CD14-positive monocyte (primary cell): ENCODE data around the gene PAQR9. TPM values are rescaled to one million over a fixed set of nuclear protein-coding genes. Genes with fewer than 3 reads are reported as not detected.

Experiments
- DNase-seq, 3 donors: peaks; one replicate each; pipeline ENCODE4 v3.0.0-alpha.2; 2011 to 2022
- H2AFZ ChIP-seq: 2 replicates; pipeline ENCODE4 v1.6.0; 2012; ENCODE audit warnings: mild to moderate bottlenecking, low read depth, low read length, inconsistent platforms; ENCODE audit not compliant: insufficient read depth, poor library complexity, severe bottlenecking
- H3K27ac ChIP-seq, 2 donors: 1 replicate in 1 of 2; 2 replicates in 1 of 2; pipeline ENCODE4 v1.5.1; 2012 to 2013; ENCODE audit warnings: low read length in 2 of 2, control low read depth in 1 of 2, inconsistent platforms in 1 of 2, low read depth in 1 of 2, mild to moderate bottlenecking in 1 of 2
- H3K27me3 ChIP-seq, 2 donors: one replicate each; pipeline versions ENCODE4 v1.6.0 to v1.6.1; 2011 to 2013; ENCODE audit warnings: low read length in 2 of 2; ENCODE audit not compliant: control insufficient read depth in 2 of 2, insufficient read depth in 2 of 2
- H3K36me3 ChIP-seq, 2 donors: replicated peaks in 1 of 2; 1 replicate in 1 of 2; 2 replicates in 1 of 2; pipeline versions ENCODE4 v1.5.1 to v1.6.1; 2012 to 2013; ENCODE audit warnings: low read length in 2 of 2, control low read depth in 1 of 2, inconsistent platforms in 1 of 2, mild to moderate bottlenecking in 1 of 2; ENCODE audit not compliant: insufficient read depth in 2 of 2, control insufficient read depth in 1 of 2
- H3K4me1 ChIP-seq, 2 donors: 1 replicate in 1 of 2; 2 replicates in 1 of 2; pipeline versions ENCODE4 v1.5.1 to v1.6.1; 2012 to 2013; ENCODE audit warnings: low read length in 2 of 2, control low read depth in 1 of 2, inconsistent platforms in 1 of 2, mild to moderate bottlenecking in 1 of 2, moderate library complexity in 1 of 2; ENCODE audit not compliant: insufficient read depth in 2 of 2, control insufficient read depth in 1 of 2
- H3K4me2 ChIP-seq: replicated peaks from 2 replicates; pipeline ENCODE3; 2012; ENCODE audit warnings: low read length, moderate library complexity, mild to moderate bottlenecking; ENCODE audit not compliant: poor library complexity, severe bottlenecking; ENCODE audit errors: extremely low read depth
- H3K4me3 ChIP-seq, 3 experiments: fragments of 200-600 bp in 1 of 3; sonication (generic) in 1 of 3; replicated peaks in 1 of 3; 1 replicate in 2 of 3; 2 replicates in 1 of 3; pipeline ENCODE4 v1.5.1; 2011 to 2013; ENCODE audit warnings: low read length in 3 of 3, mild to moderate bottlenecking in 3 of 3, control low read depth in 2 of 3, low read depth in 2 of 3, inconsistent platforms in 1 of 3, moderate library complexity in 1 of 3
- H3K79me2 ChIP-seq: 2 replicates; pipeline ENCODE4 v1.6.0; 2012; ENCODE audit warnings: mild to moderate bottlenecking, control low read depth, inconsistent platforms, low read length, moderate library complexity; ENCODE audit not compliant: insufficient read depth
- H3K9ac ChIP-seq: 2 replicates; pipeline ENCODE4 v1.6.0; 2017; ENCODE audit warnings: low read length, mild to moderate bottlenecking; ENCODE audit not compliant: insufficient read depth, poor library complexity, severe bottlenecking
- H3K9me3 ChIP-seq, 2 donors: replicated peaks in 1 of 2; 1 replicate in 1 of 2; 2 replicates in 1 of 2; pipeline versions ENCODE4 v1.5.1 to v1.6.1; 2012 to 2013; ENCODE audit warnings: low read length in 2 of 2, control low read depth in 1 of 2; ENCODE audit not compliant: control insufficient read depth in 1 of 2, insufficient read depth in 1 of 2
- H4K20me1 ChIP-seq: 2 replicates; pipeline ENCODE4 v1.6.0; 2012; ENCODE audit warnings: mild to moderate bottlenecking, low read length, control low read depth, moderate library complexity; ENCODE audit not compliant: insufficient read depth
- H3K27ac Mint-ChIP-seq, 7 donors: one replicate each; pipeline ENCODE4 v1.8.0; 2020; ENCODE audit warnings: mild to moderate bottlenecking in 7 of 7, mixed read lengths in 7 of 7, moderate library complexity in 6 of 7, inconsistent platforms in 2 of 7
- H3K27me3 Mint-ChIP-seq, 3 donors: one replicate each; pipeline ENCODE4 v1.8.0; 2021 to 2022; ENCODE audit warnings: low read depth in 3 of 3, mild to moderate bottlenecking in 3 of 3, mixed read lengths in 3 of 3, moderate library complexity in 3 of 3, inconsistent platforms in 1 of 3
- H3K36me3 Mint-ChIP-seq, 2 donors: one replicate each; pipeline ENCODE4 v1.8.0; 2020; ENCODE audit warnings: mixed read lengths in 2 of 2, inconsistent platforms in 1 of 2, mild to moderate bottlenecking in 1 of 2
- H3K4me1 Mint-ChIP-seq: one replicate; pipeline ENCODE4 v1.8.0; 2020; ENCODE audit warnings: mild to moderate bottlenecking, mixed read lengths
- H3K4me3 Mint-ChIP-seq, 2 donors: one replicate each; pipeline ENCODE4 v1.8.0; 2020; ENCODE audit warnings: mild to moderate bottlenecking in 2 of 2, mixed read lengths in 2 of 2, moderate library complexity in 1 of 2
- H3K9me3 Mint-ChIP-seq, 7 donors: one replicate each; pipeline ENCODE4 v1.8.0; 2020 to 2022; ENCODE audit warnings: mixed read lengths in 7 of 7, mild to moderate bottlenecking in 6 of 7, moderate library complexity in 6 of 7, inconsistent platforms in 2 of 7
- WGBS: methylation state at CpG from one replicate; pipeline ENCODE4 v1.1.5; 2013; ENCODE audit warnings: missing lambda C conversion rate; ENCODE audit not compliant: insufficient coverage; 5-methylcytosine and 5-hydroxymethylcytosine counted together
- intact Hi-C, 2 donors: fragments of 100-400 bp; cut with micrococcal nuclease; formaldehyde crosslinking; loops; one replicate each; pipeline versions ENCODE4 v1.15.0 to v1.15.1; 2023
- polyA plus RNA-seq, 3 donors: library from polyadenylated mRNA; depleted of rRNA in 1 of 3; unstranded in 2 of 3; stranded (reverse) in 1 of 3; fragments of 300-500 nt in 2 of 3; fragments of >200 nt in 1 of 3; fragmentation: Illumina TruSeq in 2 of 3; gene quantifications; 1 replicate in 2 of 3; 2 replicates in 1 of 3; pipeline ENCODE4 v1.2.3, GENCODE V29; 2012 to 2021
- TF ChIP-seq, protein P1 (sequence below): fragments of 200-600 bp; IDR thresholded peaks from one replicate; pipeline ENCODE4 v1.8.0; 2022; ENCODE audit warnings: antibody characterized with exemption, mild to moderate bottlenecking

Gene PAQR9
- polyA plus RNA-seq, 3 donors, result not detected

DNA sequence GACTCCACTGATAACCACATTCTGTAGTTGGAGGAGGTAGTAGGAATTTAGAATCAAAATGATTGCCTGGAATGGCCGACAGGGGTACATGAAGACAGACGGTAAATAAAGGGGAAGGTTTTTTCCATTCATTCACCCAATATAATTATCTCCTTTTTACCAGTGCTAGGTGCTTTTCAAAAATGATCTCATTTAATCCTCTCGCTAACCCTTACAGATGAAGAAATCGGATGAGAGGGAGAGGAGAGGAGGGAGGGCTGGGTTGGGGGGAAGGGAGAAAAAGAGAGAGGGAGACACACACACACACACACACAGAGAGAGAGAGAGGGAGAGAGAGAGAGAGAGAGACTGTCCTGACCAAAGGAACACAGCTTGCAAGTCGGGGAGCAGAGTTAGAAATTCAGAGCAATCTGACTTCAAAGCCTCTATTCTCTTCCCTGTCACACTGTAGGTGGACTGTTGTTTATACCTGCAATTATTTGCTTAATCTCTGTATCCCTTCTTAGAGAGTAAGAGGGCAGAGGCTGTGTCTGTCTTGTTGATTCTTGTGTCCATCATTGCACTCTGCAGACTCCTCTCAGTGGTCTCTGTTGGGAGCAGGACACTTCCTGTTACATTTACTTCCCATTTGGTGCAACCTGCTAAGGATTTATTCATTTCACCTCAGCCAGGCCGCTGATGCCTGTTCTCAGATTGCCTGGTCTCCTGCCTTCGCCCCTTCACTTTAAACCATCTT, 18.7 kb upstream of the PAQR9 start:
- H3K36me3 Mint-ChIP-seq, result no peaks in the 10 kb centered on the region
- TF ChIP-seq, protein P1, sequence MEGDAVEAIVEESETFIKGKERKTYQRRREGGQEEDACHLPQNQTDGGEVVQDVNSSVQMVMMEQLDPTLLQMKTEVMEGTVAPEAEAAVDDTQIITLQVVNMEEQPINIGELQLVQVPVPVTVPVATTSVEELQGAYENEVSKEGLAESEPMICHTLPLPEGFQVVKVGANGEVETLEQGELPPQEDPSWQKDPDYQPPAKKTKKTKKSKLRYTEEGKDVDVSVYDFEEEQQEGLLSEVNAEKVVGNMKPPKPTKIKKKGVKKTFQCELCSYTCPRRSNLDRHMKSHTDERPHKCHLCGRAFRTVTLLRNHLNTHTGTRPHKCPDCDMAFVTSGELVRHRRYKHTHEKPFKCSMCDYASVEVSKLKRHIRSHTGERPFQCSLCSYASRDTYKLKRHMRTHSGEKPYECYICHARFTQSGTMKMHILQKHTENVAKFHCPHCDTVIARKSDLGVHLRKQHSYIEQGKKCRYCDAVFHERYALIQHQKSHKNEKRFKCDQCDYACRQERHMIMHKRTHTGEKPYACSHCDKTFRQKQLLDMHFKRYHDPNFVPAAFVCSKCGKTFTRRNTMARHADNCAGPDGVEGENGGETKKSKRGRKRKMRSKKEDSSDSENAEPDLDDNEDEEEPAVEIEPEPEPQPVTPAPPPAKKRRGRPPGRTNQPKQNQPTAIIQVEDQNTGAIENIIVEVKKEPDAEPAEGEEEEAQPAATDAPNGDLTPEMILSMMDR, result no peak
- H3K9ac ChIP-seq, result no peak overlapping the region
- WGBS, result no CpG with 5 or more reads among the region's 7 CpGs
- H3K4me2 ChIP-seq, result no peak overlapping the region
- H3K4me3 ChIP-seq, result no peak overlapping the region
- H3K4me1 Mint-ChIP-seq, result peaks cover 8% of the 10 kb centered on the region
- no peaks in the 10 kb centered on the region for H3K4me1 ChIP-seq
- no peak overlapping the region for H2AFZ ChIP-seq
- no peaks in the 10 kb centered on the region for H4K20me1 ChIP-seq
- H3K36me3 ChIP-seq, result no peaks in the 10 kb centered on the region
- no peaks in the 10 kb centered on the region for H3K9me3 ChIP-seq
- intact Hi-C loops, result no loop called here
- no peak overlapping the region for H3K27ac Mint-ChIP-seq
- peaks cover 0 to 1% (median 0%) of the 10 kb centered on the region in 7 donors for H3K9me3 Mint-ChIP-seq
- no peaks in the 10 kb centered on the region for H3K79me2 ChIP-seq
- no peak overlapping the region for H3K27ac ChIP-seq
- H3K27me3 ChIP-seq, result no peaks in the 10 kb centered on the region
- no peak for DNase-seq
- H3K27me3 Mint-ChIP-seq, result peaks cover 0 to 2% (median 0%) of the 10 kb centered on the region in 3 donors
- no peak overlapping the region for H3K4me3 Mint-ChIP-seq

DNA sequence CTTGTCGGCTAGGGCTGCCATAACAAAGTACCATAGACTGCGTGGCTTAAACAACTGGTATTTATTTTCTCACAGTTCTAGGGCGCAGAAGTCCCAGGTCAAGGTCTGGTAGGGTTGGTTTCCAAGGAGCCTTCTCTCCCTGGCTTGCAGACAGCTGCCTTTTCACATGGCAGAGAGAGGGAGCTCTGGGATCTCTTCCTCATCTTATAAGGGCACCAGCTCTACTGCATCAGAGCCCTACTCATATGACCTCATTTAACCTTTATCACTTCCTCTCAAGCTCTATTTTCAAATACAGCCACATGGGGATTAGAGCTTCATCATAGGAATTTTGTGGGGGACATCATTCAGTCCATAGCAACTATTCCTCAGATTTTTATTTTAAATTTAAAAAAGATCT, 17.6 kb upstream of the PAQR9 start:
- Histone ChIP-seq H3K4me1 (peaks cover 0 to 3% of the 10 kb centered on the region in 2 donors), H3K9me3 (no peaks in the 10 kb centered on the region), H3K36me3 (no peaks in the 10 kb centered on the region), H3K4me2 (no peak overlapping the region), H3K79me2 (no peaks in the 10 kb centered on the region), H2AFZ (no peak overlapping the region), H3K9ac (no peak overlapping the region), H3K27me3 (no peaks in the 10 kb centered on the region), H3K4me3 (no peak overlapping the region), H4K20me1 (no peaks in the 10 kb centered on the region), H3K27ac (no peak overlapping the region)
- peaks cover 0 to 2% (median 0%) of the 10 kb centered on the region in 3 donors for H3K27me3 Mint-ChIP-seq
- no peak for DNase-seq
- no peak overlapping the region for H3K4me3 Mint-ChIP-seq
- intact Hi-C loops, result no loop called here
- peaks cover 0 to 1% (median 0%) of the 10 kb centered on the region in 7 donors for H3K9me3 Mint-ChIP-seq
- no peak overlapping the region for H3K27ac Mint-ChIP-seq
- peaks cover 13% of the 10 kb centered on the region for H3K4me1 Mint-ChIP-seq
- TF ChIP-seq, protein P1, result no peak
- no CpG with 5 or more reads among the region's 3 CpGs for WGBS
- H3K36me3 Mint-ChIP-seq, result no peaks in the 10 kb centered on the region
